ENCODE results near the gene CACFD1.

DNA sequence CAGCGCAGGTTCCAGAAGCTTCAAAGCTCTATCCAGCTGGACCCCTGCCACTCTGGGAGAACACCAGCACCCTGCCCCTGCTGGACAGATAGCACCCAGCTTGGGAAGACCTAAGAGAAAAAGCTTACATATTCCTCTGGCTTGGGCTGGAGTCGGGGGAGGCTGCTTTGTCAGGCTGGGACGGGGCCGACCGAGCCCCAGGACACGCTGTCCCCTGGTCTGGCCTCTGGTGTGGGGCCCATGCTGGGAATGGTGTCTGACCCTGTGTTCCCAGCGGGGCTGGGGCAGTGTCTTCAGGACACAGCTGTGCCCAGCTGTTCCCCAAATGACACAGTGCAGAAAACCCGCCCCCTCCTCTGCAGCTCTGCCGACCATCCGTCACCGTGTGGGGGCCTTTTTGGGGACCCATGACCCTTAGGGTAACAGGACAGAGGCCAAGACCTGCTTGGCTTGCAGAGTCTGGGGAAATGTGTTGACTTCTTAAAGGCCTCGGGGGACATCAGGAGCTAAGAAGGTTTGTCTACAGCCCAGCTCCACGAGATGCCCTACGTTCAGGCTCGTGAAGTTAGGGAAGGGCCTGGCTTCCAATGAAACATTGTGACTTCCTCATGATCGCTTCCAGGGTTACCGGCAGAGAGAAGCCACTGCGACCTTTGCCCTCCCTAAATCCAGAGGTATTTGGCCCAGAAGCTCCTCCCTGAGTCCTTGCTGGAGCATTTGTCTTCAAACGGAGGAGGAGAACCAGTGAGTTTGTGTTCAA lies 39.5 kb downstream of the CACFD1 start:
- TF ChIP-seq POLR2A (IDR thresholded peaks at IDR 0.05), result no peak
- TF ChIP-seq, protein P1, sequence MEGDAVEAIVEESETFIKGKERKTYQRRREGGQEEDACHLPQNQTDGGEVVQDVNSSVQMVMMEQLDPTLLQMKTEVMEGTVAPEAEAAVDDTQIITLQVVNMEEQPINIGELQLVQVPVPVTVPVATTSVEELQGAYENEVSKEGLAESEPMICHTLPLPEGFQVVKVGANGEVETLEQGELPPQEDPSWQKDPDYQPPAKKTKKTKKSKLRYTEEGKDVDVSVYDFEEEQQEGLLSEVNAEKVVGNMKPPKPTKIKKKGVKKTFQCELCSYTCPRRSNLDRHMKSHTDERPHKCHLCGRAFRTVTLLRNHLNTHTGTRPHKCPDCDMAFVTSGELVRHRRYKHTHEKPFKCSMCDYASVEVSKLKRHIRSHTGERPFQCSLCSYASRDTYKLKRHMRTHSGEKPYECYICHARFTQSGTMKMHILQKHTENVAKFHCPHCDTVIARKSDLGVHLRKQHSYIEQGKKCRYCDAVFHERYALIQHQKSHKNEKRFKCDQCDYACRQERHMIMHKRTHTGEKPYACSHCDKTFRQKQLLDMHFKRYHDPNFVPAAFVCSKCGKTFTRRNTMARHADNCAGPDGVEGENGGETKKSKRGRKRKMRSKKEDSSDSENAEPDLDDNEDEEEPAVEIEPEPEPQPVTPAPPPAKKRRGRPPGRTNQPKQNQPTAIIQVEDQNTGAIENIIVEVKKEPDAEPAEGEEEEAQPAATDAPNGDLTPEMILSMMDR (IDR thresholded peaks at IDR 0.05), result no peak

Data from uterus (tissue), 2 donors.